Liver (tissue), 9 donors: Measurements from ENCODE around the gene GAL3ST3. TPM values are rescaled to one million over a fixed set of nuclear protein-coding genes. Genes with fewer than 3 reads are reported as not detected.

Experiments used
- DNase-seq: peaks from one replicate; pipeline ENCODE4 v3.0.0-alpha.2; 2017; ENCODE audit warnings: low spot score
- H3K27ac ChIP-seq, 2 donors: one replicate each; pipeline ENCODE4 v1.7.0; 2013; ENCODE audit warnings: inconsistent platforms in 2 of 2, low read length in 2 of 2, control low read depth in 1 of 2, low read depth in 1 of 2, mild to moderate bottlenecking in 1 of 2
- H3K27me3 ChIP-seq, 4 donors: one replicate each; pipeline versions ENCODE4 v1.6.1 to v1.7.0; 2013; ENCODE audit warnings: low read length in 3 of 4, inconsistent platforms in 1 of 4, mild to moderate bottlenecking in 1 of 4, moderate library complexity in 1 of 4; ENCODE audit not compliant: control insufficient read depth in 4 of 4, insufficient read depth in 4 of 4
- H3K36me3 ChIP-seq, 4 donors: one replicate each; pipeline versions ENCODE4 v1.6.1 to v1.7.0; 2013; ENCODE audit warnings: low read length in 3 of 4, mild to moderate bottlenecking in 3 of 4, low read depth in 1 of 4, moderate library complexity in 1 of 4; ENCODE audit not compliant: control insufficient read depth in 4 of 4, insufficient read depth in 3 of 4
- H3K4me1 ChIP-seq, 4 donors: one replicate each; pipeline versions ENCODE4 v1.6.1 to v1.7.0; 2013; ENCODE audit warnings: low read length in 3 of 4, mild to moderate bottlenecking in 3 of 4, moderate library complexity in 1 of 4; ENCODE audit not compliant: control insufficient read depth in 4 of 4, insufficient read depth in 4 of 4
- H3K4me3 ChIP-seq, 3 donors: one replicate each; pipeline versions ENCODE4 v1.6.1 to v1.7.0; 2013; ENCODE audit warnings: low read length in 3 of 3, control low read depth in 1 of 3, low read depth in 1 of 3, mild to moderate bottlenecking in 1 of 3
- H3K9ac ChIP-seq, 2 donors: one replicate each; pipeline ENCODE4 v1.7.0; 2013; ENCODE audit warnings: low read length in 2 of 2, mild to moderate bottlenecking in 2 of 2, moderate library complexity in 2 of 2, control low read depth in 1 of 2, low read depth in 1 of 2
- H3K9me3 ChIP-seq, 4 donors: one replicate each; pipeline versions ENCODE4 v1.6.1 to v1.7.0; 2013; ENCODE audit warnings: low read length in 3 of 4; ENCODE audit not compliant: control insufficient read depth in 4 of 4
- ATF3 ChIP-seq: IDR thresholded peaks from 2 replicates; pipeline ENCODE4 v1.6.1; 2016; ENCODE audit warnings: antibody characterized with exemption
- EGR1 ChIP-seq, 2 donors: IDR thresholded peaks; 2 replicates each; pipeline ENCODE4 v1.6.1; 2016 to 2018; ENCODE audit warnings: antibody characterized with exemption in 2 of 2, low read depth in 2 of 2
- FOXA1 ChIP-seq: IDR thresholded peaks from 2 replicates; pipeline ENCODE4 v1.6.1; 2016; ENCODE audit warnings: antibody characterized with exemption
- FOXA2 ChIP-seq: IDR thresholded peaks from 2 replicates; pipeline ENCODE4 v1.6.1; 2016; ENCODE audit warnings: antibody characterized with exemption
- GABPA ChIP-seq, 2 donors: IDR thresholded peaks in 1 of 2; conservative IDR thresholded peaks in 1 of 2; 2 replicates each; pipeline ENCODE4 v1.6.1; 2016; ENCODE audit warnings: antibody characterized with exemption in 2 of 2, mild to moderate bottlenecking in 1 of 2, moderate library complexity in 1 of 2
- HNF4A ChIP-seq, 2 donors: conservative IDR thresholded peaks; 2 replicates each; pipeline ENCODE4 v1.6.1; 2016; ENCODE audit warnings: antibody characterized with exemption in 2 of 2, mild to moderate bottlenecking in 2 of 2
- HNF4G ChIP-seq: IDR thresholded peaks from 2 replicates; pipeline ENCODE4 v1.6.1; 2016; ENCODE audit warnings: antibody characterized with exemption
- JUND ChIP-seq, 2 donors: IDR thresholded peaks; 2 replicates each; pipeline ENCODE4 v1.6.1; 2016; ENCODE audit warnings: antibody characterized with exemption in 2 of 2
- MAX ChIP-seq: IDR thresholded peaks from 2 replicates; pipeline ENCODE4 v1.6.1; 2016; ENCODE audit warnings: antibody characterized with exemption
- NR2F2 ChIP-seq: IDR thresholded peaks from 2 replicates; pipeline ENCODE4 v1.6.1; 2016; ENCODE audit warnings: antibody characterized with exemption
- RAD21 ChIP-seq, 2 donors: IDR thresholded peaks; 2 replicates each; pipeline ENCODE4 v1.6.1; 2016; ENCODE audit warnings: antibody characterized with exemption in 2 of 2, mild to moderate bottlenecking in 2 of 2
- REST ChIP-seq: IDR thresholded peaks from 2 replicates; pipeline ENCODE4 v1.6.1; 2016; ENCODE audit warnings: antibody characterized with exemption, mild to moderate bottlenecking
- RXRA ChIP-seq, 2 donors: IDR thresholded peaks; 2 replicates each; pipeline ENCODE4 v1.6.1; 2017 to 2018; ENCODE audit warnings: antibody characterized with exemption in 2 of 2, mild to moderate bottlenecking in 1 of 2
- SP1 ChIP-seq: IDR thresholded peaks from 2 replicates; pipeline ENCODE4 v1.6.1; 2018; ENCODE audit warnings: antibody characterized with exemption, mild to moderate bottlenecking
- TAF1 ChIP-seq: conservative IDR thresholded peaks from 2 replicates; pipeline ENCODE4 v1.6.1; 2016; ENCODE audit warnings: antibody characterized with exemption, mild to moderate bottlenecking
- YY1 ChIP-seq: IDR thresholded peaks from 2 replicates; pipeline ENCODE4 v1.6.1; 2016; ENCODE audit warnings: antibody characterized with exemption, mild to moderate bottlenecking
- ZBTB33 ChIP-seq: IDR thresholded peaks from 2 replicates; pipeline ENCODE4 v1.6.1; 2016; ENCODE audit warnings: antibody characterized with exemption
- WGBS: extraction: QIAGEN DNeasy Blood & Tissue Kit; methylation state at CpG from one replicate; pipeline ENCODE4 v1.1.7; 2013; 5-methylcytosine and 5-hydroxymethylcytosine counted together
- polyA plus RNA-seq, 2 donors: library from polyadenylated mRNA; stranded (reverse) in 1 of 2; unstranded in 1 of 2; fragments of 200-250 nt in 1 of 2; fragments of >200 nt in 1 of 2; fragmentation: Nextera tagmentation in 1 of 2; extraction: Ambion mirVana in 1 of 2; gene quantifications; one replicate each; pipeline versions ENCODE4 v1.2.1 to v1.2.3, GENCODE V29; 2013 to 2015
- total RNA-seq, 2 donors: library from RNA; depleted of rRNA; stranded (reverse); fragments of >200 nt; gene quantifications; one replicate each; pipeline ENCODE4 v1.2.3, GENCODE V29; 2014
- TF ChIP-seq, protein P1 (sequence below): fragments of 150-350 bp; IDR thresholded peaks from 2 replicates; pipeline ENCODE4 v1.5.1; 2017; ENCODE audit warnings: improper control_type of control experiment, low read depth, low read length; ENCODE audit not compliant: missing input control
- donor health status: healthy.
- donor health status: healthy.
- donor health status: healthy.
- donor health status: healthy.
- donor health status: healthy.

GAL3ST3 gene
- total and polyA plus RNA-seq, 4 donors, result not detected

- TF ChIP-seq HNF4A (conservative IDR thresholded peaks at IDR 0.05) (no peak), RXRA (IDR thresholded peaks at IDR 0.05) (no peak), ZBTB33 (no peak), ATF3 (no peak), YY1 (no peak), JUND (IDR thresholded peaks at IDR 0.05) (no peak), FOXA2 (no peak), NR2F2 (no peak), GABPA (IDR thresholded peaks at IDR 0.05 in 1 of 2, conservative IDR thresholded peaks at IDR 0.05 in 1 of 2) (no peak), EGR1 (IDR thresholded peaks at IDR 0.05; ENCODE audit: low read depth in 2 of 2) (no peak), TAF1 (no peak), REST (no peak), RAD21 (IDR thresholded peaks at IDR 0.05) (no peak), FOXA1 (no peak), HNF4G (no peak), SP1 (no peak), MAX (no peak)
- TF ChIP-seq, protein P1, sequence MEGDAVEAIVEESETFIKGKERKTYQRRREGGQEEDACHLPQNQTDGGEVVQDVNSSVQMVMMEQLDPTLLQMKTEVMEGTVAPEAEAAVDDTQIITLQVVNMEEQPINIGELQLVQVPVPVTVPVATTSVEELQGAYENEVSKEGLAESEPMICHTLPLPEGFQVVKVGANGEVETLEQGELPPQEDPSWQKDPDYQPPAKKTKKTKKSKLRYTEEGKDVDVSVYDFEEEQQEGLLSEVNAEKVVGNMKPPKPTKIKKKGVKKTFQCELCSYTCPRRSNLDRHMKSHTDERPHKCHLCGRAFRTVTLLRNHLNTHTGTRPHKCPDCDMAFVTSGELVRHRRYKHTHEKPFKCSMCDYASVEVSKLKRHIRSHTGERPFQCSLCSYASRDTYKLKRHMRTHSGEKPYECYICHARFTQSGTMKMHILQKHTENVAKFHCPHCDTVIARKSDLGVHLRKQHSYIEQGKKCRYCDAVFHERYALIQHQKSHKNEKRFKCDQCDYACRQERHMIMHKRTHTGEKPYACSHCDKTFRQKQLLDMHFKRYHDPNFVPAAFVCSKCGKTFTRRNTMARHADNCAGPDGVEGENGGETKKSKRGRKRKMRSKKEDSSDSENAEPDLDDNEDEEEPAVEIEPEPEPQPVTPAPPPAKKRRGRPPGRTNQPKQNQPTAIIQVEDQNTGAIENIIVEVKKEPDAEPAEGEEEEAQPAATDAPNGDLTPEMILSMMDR, result no peak
- Histone ChIP-seq H3K9ac (no peak overlapping the region), H3K4me1 (peaks cover 4 to 41% (median 27%) of the 10 kb centered on the region in 4 donors), H3K27ac (no peak overlapping the region), H3K27me3 (no peaks in the 10 kb centered on the region), H3K36me3 (peaks cover 11 to 49% (median 36%) of the 10 kb centered on the region in 4 donors), H3K4me3 (no peak overlapping the region), H3K9me3 (no peaks in the 10 kb centered on the region)
- 88% methylated on average over 7 of the region's 7 CpGs for WGBS
- no peak for DNase-seq
Observed at GRCh38 chr11:66055021-66055420, 6.1 kb upstream of the GAL3ST3 start.
